HG02840 (cell line): Measurements from ENCODE around the gene IGF2BP1.
"Not testable (repeated sequence)": the region's sequence is repeated elsewhere in the genome, so short reads cannot be mapped to it uniquely, and the experiment has no call there.

Experiments used
- ATAC-seq: cut with Tn5 transposase; IDR thresholded peaks from one replicate; pipeline ENCODE4 v1.9.1; 2021; ENCODE audit warnings: mild to moderate bottlenecking, moderate library complexity, moderate number of reproducible peaks; ENCODE audit not compliant: unreplicated experiment, low FRiP score

IGF2BP1 gene

DNA sequence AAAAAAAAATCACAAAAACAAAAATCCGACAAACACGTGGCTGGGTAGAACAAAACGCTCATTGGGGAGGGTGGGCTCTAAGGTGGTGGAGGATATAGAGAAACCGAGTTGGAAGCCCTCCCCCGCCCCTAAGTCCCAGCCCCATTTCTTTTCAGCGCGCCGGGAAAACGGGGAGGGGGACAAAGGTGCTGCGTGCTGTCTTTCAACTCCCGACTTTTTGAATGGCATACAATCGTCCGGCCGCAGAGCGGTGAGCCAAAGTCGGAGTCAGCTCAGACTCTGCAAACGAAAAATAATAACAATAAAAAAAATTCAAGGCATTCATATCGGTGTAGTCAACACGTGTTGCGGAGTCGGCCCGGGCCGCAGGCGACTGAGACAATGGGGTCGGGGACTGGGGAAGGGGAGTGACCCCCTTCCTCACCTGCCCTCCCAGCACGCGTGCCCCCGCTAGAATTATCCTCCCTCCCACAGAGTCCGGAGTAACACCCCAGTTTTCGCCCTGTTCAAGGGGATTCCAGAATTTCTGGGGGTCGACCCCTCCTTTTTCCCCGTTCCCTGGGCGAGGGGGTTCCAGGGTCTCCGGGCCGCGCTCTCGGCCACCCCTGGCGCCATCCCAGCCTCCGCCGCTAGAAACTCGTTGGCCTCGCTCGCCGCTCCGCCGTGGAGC is 1.7 kb upstream of the IGF2BP1 start:
- ATAC-seq: no peak

DNA sequence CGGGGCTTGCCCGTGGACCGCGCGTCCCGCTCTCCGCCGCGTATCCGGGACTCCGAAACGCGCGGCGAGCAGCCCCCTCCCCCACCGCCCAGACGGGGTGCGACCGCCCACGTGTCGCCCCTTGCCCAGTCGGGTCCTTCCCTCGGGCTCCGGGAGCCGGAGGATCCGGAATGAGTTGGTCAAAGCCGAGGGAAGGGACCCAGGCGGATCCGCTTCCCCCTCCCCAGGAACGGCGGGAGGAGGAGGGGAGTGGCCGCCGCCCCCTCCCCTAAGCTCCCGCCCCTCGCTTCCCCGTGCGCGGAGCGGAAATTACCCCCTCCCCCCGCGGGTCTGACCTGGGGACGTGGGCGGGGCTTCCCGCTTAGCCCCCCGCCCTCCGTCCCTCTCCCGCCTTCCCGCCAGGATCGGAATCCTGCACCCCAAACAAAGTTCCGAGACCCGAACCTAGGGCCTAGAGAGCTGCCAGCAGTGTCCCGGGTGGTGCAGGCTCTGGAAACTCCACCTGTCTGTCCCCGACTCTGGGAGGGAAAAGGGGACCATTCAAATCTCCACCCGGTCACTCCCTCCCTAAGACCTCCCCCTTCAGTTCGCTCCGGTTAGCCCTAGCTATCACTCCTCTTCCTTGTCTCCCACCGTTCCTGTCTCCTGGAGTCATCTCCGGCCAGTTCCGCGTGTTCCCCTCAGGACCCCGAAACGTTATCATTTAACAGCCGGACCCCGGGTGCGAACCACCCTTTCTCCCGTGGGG is 1.0 kb upstream of the IGF2BP1 start:
- no peak for ATAC-seq

DNA sequence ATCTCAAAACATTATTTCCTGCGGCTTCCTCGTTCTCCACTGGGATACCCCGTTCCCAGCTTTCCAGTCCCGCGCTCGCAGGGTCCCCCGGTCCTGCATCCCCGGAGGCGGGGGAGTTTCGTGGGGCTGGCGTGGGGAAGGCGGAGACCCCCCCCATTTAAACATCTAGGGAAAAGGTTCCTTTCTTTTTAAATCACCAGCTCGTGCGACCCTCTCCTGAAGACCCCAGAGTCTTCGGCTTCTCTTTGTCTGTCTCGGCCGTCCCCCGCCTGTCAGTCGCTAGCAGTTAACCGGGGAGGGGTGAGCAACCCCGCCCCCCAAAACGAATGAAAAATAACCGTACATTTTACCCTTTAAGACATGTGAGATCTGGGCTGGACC is 473 bp upstream of the IGF2BP1 start:
- ATAC-seq: no peak

DNA sequence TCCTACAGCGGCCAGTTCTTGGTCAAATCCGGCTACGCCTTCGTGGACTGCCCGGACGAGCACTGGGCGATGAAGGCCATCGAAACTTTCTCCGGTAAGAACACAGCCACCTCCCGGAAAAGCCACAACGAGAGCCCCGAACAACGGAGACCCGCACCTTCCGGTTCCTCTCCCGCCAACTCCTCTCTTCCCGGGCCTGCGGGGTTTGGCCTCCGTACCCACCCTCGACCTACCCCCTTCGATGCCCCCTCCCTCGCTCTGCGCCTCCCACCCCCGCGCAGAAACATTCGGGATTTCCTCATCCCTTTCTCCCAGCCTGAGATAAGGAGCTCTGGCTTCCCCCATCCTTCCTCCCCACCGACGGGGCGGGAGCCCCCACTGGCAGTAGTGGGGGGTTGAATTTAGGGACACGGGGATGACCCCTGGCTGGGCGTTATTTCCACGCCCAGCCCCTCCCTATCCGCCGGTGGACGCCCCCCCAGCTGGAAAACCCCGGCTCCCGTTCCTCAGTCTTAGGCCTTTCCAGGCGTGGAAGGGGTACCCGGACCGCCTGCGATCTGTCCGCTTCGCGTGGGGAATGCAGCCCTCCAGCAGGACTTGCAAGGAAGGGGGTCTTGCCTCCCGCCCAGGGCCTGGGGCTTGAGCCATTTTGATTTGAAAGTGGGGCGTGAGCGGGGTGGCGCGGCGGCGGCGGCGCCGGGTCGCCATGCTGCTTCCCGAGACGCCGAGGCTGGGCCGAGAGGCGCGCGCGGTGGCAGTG is 822 bp downstream of the IGF2BP1 start:
- ATAC-seq: no peak

DNA sequence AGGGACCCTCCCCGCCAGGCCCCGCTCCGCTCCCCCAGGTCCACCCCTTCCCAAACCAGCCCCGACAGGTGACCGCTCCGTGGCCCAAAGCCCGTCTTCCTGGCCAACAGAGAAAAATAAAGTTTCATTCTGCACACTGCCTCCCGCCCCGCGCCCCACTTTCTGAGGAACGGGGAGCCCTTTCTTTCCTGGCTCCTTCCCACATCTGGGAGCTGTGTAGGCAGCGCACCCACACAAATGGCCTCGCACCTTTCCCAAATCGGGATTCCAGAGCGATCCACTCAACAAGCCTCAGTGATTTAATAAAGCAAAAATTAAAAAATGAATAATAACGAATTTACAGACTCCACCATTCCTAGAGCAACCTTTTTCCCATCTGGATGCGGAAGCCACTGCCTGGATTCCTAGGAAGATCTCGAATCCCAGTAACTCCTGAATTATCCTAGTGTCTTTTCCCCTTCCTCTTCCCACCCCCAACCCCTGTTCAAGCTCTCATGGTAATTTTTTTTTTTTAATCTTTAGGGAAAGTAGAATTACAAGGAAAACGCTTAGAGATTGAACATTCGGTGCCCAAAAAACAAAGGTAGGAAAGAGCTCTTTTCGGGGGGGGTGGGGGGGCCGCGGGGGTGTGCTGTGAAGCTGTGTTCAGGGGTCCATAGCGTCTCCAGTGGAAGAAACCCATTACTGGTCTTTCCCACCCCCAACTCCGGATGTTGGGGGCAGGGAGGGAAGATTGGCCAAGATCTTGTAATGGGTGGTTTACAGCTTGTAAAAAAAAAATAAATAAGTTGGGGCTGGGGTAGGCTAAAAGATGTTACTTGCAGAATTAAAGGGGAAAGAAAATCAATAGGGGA is 1.6 kb downstream of the IGF2BP1 start:
- ATAC-seq: no peak

DNA sequence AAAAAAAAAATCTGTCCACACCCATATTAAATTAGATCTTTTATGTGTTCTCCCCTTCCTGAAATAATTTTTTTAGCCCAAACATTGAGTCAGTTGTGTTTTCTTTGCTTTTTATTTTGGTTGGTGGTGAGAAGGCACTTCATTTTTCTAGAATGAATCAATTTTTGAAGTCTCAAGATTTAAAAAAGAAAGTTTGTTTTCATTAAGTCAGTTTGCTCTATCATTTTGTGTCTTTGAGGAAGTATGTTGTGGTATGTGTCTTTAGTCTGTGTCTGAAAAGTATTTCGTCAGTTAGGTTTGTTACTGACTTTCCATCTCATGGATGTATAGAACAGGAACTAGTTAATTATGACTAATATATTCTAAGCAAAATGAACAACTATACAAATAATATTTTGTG is 3.8 kb downstream of the IGF2BP1 start:
- no peak for ATAC-seq

- no peak for ATAC-seq
These were observed 4.5 kb downstream of the IGF2BP1 start for GRCh38 chr17:49001671-49002070.

DNA sequence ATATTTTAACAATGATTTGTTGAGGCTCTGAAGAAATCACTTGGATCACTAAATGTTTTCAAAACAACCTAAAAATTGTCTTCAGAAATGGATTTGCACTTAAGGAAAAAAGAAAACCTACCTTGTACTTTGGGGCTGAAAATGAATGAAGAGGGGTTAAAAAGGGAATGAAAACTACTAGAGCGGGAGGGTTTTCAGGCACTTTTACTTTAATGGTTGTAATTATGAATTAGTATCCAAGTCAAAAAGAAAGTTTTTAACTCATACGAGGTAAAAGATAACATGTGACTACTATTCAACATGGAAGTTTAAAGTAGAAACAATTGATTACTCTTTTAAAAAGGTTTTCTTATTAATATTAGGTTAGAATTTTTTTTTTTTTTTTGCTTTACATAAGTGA is 5.1 kb downstream of the IGF2BP1 start:
- ATAC-seq: no peak

- ATAC-seq: no peak
These were observed 5.6 kb downstream of the IGF2BP1 start for GRCh38 chr17:49002766-49003165.

DNA sequence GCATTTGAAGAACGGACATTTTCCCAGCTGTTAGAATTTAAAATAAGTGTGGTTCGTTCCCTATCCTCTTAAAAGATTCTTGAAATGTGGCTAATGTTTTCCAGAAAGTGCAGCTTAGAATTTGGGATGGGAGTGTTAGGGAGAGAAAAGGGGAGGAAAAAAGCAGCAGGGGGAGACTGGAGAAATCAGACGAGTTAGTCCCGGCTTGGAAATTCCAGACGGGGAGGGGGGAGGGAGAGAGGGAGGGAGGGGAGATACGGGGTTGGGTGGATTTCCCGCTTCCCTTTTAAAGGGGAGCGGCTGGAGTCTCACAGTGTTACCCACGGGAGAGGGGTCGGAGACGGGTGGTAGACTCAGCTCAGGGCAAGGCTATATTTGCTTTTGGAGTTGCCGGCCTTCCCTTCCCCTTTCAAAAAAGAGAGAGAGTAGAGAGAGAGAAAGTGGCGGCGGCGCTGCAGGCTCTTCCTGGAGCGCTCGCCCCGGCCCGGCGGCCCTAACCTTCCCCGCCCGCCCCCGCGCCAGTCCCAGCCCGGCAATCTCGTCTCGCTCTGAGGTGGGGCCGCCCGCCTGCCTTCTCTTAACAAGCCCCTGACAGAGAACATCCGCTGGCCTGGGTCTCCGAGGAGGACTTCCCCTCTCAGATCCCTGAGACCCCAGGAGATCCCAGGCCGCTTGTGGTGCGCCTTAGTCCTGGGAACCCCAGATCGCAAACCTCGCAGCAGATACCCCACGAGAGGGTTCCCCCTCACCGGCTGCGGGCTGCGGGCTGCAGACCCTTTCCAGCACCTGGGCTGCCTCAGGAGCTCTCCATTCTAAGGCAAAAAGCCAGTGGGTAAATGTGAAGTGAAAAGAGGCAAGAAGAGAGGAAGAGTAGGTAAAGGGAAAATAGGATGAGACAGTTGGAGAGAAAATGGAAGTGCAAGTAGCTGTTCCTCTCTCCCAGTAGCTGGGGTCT is 6.6 kb downstream of the IGF2BP1 start:
- no peak for ATAC-seq

DNA sequence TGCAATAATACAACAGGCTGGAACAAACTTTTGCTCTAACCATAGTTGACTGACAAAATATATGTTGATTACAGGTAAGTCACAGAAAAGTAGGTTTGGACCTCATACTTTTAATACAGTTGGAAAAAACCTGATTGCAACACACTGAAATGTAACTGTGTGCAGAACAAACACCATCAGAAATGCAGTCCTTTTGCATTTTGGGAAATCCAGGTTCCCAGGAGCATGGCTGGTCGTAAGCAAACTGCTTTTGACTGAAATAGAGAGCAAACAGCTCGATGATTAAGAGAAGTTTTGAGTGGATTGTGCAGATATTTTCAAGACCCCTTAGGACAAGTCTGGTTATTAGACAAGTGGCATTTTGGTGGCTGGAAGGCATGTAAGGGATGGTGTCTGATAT is 8.0 kb downstream of the IGF2BP1 start:
- no peak for ATAC-seq

DNA sequence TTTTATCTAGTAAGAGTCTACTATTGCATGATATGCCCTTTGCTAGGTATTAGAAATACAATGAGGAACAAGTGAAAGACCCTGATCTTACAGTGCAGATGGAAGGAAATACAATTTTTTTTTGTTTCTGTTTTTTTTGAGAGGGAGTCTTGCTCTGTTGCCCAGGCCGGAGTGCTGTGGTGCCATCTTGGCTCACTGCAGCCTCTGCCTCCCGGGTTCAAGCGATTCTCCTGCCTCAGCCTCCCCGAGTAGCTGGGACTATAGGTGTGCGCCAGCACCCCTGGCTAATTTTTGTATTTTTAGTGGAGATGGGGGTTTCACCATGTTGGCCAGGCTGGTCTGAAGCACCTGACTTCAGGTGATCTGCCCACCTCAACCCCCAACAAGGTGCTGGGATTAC is 11.7 kb downstream of the IGF2BP1 start:
- ATAC-seq: not testable (repeated sequence)

DNA sequence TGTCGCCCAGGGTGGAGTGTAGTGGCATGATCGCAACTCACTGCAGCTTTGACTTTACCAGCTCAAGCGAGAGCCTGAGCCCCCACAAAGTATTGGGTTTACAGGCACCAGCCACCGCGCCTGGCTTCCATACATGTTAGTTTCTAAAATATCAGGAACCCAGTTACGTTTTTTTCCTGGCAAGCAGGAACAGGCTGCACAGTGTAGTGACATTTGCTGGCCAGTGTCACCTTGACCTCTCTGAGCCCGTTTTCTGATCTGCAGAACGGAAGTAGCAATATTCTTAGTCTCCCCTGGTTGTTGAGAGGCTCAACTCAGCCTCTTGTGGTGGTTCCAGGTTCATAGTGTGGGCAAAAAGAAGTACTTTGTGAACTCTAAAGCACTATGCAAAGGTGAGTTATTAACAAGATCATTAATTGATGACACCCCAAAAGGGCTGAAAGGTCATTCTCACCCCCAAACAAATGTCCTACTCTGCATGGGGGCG is 15.6 kb downstream of the IGF2BP1 start:
- no peak for ATAC-seq

GRCh38 chr17:49013311-49014213 is 16.4 kb downstream of the IGF2BP1 start:
- no peak for ATAC-seq

GRCh38 chr17:49015179-49015923 is 18.2 kb downstream of the IGF2BP1 start:
- ATAC-seq: no peak

- no peak for ATAC-seq
These were observed 19.0 kb downstream of the IGF2BP1 start for GRCh38 chr17:49015924-49016774.
